AG04449 (cell line): ENCODE data around the gene TAF1B.

Experiments used
- CTCF ChIA-PET: fragments of 350-600 bp; formaldehyde crosslinking; extraction: SDS; loops from one replicate; lab custom pipeline; 2021; ENCODE audit warnings: antibody characterized with exemption; lab: Yijun Ruan, JAX
- POLR2A ChIA-PET: fragments of 400-600, 350-600 bp; formaldehyde crosslinking; extraction: SDS; loops from one replicate; lab custom pipeline; 2020; ENCODE audit warnings: antibody characterized with exemption, inconsistent platforms; lab: Yijun Ruan, JAX
- DNase-seq: peaks from one replicate; pipeline ENCODE4 v3.0.0-alpha.2; 2010; ENCODE audit warnings: low read depth, low spot score
- H3K4me3 ChIP-seq: 2 replicates; pipeline ENCODE4 v1.5.1; 2011; ENCODE audit warnings: low read depth, mild to moderate bottlenecking, control low read depth, low read length
- TF ChIP-seq, protein P1 (sequence below): IDR thresholded peaks from one replicate; pipeline ENCODE4 v1.5.1; 2011; ENCODE audit warnings: mild to moderate bottlenecking, moderate library complexity, low read length, control low read depth, inconsistent platforms; ENCODE audit not compliant: insufficient read depth; ENCODE audit errors: missing control alignments

The TAF1B gene

DNA sequence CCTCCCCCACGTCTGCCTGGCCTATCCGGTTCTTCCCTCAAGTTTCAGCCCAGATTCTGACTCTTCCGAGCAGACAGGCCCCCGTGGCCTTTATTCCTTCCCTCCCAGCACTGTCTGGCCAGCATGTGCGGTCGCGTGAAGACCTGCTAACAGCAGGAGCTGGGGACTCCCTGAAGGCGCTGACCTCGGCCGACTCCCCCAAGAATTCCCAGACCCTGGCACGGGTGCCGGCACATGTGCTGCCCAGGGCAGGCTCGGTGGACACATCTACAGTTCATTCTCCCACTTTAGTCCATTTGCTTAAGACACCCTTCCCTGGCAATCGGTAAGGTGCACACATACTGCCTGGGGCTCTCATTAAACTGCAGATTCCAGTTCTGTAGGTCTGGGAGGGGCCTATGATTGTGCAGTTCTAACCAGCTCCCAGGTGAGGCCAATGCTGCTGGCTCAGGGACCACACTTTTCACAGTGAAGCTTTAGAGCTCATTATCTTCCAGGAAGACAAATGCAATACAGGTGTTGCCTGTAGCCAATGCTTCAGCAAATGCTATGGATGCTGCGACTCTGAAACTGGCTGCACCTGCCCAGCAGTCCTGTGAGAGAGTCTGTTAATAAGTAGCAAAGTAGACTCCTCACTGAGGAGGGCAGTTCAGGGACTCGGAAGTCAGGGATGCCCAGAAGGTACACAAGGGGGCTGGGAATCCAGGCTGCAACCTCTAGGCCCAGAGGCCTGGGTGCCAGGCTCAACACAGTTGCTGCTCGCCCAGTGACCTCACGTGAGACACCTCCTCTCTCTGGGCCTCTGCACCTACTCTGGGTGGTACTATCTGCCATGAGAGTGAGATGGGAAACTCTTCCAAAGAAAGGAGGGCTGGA lies 45.4 kb upstream of the TAF1B start:
- TF ChIP-seq, protein P1, sequence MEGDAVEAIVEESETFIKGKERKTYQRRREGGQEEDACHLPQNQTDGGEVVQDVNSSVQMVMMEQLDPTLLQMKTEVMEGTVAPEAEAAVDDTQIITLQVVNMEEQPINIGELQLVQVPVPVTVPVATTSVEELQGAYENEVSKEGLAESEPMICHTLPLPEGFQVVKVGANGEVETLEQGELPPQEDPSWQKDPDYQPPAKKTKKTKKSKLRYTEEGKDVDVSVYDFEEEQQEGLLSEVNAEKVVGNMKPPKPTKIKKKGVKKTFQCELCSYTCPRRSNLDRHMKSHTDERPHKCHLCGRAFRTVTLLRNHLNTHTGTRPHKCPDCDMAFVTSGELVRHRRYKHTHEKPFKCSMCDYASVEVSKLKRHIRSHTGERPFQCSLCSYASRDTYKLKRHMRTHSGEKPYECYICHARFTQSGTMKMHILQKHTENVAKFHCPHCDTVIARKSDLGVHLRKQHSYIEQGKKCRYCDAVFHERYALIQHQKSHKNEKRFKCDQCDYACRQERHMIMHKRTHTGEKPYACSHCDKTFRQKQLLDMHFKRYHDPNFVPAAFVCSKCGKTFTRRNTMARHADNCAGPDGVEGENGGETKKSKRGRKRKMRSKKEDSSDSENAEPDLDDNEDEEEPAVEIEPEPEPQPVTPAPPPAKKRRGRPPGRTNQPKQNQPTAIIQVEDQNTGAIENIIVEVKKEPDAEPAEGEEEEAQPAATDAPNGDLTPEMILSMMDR: no peak
- no peak overlapping the region for H3K4me3 ChIP-seq
- CTCF ChIA-PET: interaction anchor here (0.9 to 11.0 kb wide), 11 partner anchors 14 to 323 kb away, joined by 3 to 260 read pairs (median 9); partner anchors contain the start of gene KLF11
- no peak for DNase-seq
- POLR2A ChIA-PET: no interaction called here

DNA sequence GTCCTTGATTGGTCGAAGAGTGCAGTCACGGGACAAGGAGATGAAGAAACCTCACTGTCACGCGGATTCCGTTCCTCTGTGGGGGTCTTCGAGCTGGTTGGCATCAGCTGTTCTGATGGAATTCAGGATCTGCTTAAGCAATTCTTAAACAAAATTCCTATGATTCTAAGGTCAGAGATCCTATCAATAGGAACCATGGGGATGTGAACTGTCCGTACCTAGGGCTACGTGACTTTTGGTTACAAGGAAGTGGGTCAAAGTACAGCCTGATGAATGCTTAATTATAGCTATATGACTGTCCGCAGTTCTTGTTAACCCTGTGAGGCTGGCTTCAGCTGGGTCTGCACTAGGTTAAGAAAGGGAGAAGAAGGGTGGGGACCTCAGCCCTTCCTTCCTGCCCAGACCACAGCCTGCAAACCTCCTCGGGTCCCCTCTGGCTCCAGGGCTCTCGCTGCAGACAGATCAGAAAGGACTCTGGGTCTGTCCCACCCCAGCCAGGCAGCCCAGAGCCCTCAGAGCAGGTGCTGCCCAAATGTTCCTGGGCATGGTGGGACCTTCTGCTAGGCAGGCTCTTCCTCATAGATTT lies 44.2 kb upstream of the TAF1B start:
- DNase-seq: no peak
- CTCF ChIA-PET: interaction anchor here (0.5 to 11.0 kb wide), 57 partner anchors 9 to 640 kb away, joined by 3 to 260 read pairs (median 4); partner anchors contain the start of genes KLF11 and TAF1B
- TF ChIP-seq, protein P1: no peak
- H3K4me3 ChIP-seq: no peak overlapping the region
- POLR2A ChIA-PET: interaction anchor here (1.4 kb wide), 1 partner anchor 44 kb away, joined by 4 read pairs; the partner anchor contains the start of gene TAF1B

DNA sequence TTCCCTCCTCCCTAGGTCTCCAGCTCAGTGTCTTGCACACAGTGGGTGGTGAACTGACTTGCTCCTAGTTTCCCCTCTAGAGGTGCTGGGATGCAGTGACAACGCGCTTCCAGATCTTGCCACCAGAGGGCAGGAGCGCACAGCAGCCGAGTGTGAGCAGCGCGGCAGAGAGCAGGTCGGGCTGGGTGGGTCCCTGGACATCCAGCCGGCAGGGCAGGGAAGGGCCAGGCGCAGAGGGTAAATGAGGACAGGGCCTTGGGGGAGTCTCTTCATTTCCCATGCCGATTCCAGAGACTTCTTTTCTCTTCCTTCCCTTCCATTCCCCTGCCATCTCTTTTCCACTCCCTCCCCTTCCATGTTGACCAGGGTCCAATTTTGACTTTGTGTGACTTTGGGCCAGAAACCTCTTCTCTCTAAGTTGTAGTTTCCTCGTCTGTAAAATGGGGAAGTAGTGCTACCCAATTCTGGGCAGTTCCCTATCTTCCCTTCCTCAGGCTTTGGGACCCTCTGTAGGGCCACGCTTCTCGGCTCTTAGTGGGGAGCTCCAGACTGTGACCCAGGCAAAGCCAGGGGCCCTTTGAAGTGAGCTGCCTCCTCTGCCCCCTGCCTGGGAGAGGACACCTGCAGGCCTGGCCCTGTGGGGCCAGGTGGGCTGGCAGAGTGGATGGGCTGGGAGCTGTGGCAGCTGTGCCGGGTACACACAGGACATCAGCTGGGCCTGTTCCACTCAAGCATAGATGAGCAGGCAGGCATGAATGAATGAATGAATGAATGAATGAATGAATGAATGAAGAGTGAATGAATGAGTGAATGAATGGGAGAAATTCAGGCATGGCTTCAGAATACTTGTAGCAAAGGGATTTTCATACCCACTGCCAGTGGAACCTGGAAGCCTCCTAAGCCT lies 43.3 kb upstream of the TAF1B start:
- POLR2A ChIA-PET: interaction anchor here (1.4 kb wide), 1 partner anchor 43 kb away, joined by 4 read pairs; the partner anchor contains the start of gene TAF1B
- DNase-seq: no peak
- no peak overlapping the region for H3K4me3 ChIP-seq
- CTCF ChIA-PET: interaction anchor here (0.5 to 11.0 kb wide), 72 partner anchors 10 to 640 kb away, joined by 3 to 260 read pairs (median 4); partner anchors contain the start of genes KLF11 and TAF1B
- TF ChIP-seq, protein P1: peak; percentile 100

DNA sequence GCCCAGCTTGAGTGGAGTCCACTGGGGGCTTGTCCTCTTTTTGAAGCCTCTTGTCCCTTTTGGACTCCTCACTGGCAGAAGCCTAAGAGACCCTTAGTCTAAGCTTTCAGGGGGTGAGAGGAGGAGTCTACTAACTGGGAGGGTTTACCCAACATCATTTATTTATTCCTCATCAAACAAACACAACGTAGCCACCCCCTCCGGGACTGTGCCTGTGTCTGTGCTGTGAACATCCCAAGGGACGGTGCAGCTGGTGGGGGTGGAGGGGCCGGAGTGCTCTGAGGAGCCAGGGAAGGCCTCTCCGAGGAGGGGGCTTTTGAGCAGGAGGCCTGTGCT lies 42.7 kb upstream of the TAF1B start:
- CTCF ChIA-PET: interaction anchor here (0.7 to 11.0 kb wide), 32 partner anchors 9 to 635 kb away, joined by 3 to 260 read pairs (median 4); partner anchors contain the start of gene KLF11
- H3K4me3 ChIP-seq: no peak overlapping the region
- POLR2A ChIA-PET: interaction anchor here (1.6 kb wide), 1 partner anchor 170 kb away, joined by 5 read pairs; the partner anchor contains the start of gene YWHAQ
- DNase-seq: no peak
- TF ChIP-seq, protein P1: no peak

DNA sequence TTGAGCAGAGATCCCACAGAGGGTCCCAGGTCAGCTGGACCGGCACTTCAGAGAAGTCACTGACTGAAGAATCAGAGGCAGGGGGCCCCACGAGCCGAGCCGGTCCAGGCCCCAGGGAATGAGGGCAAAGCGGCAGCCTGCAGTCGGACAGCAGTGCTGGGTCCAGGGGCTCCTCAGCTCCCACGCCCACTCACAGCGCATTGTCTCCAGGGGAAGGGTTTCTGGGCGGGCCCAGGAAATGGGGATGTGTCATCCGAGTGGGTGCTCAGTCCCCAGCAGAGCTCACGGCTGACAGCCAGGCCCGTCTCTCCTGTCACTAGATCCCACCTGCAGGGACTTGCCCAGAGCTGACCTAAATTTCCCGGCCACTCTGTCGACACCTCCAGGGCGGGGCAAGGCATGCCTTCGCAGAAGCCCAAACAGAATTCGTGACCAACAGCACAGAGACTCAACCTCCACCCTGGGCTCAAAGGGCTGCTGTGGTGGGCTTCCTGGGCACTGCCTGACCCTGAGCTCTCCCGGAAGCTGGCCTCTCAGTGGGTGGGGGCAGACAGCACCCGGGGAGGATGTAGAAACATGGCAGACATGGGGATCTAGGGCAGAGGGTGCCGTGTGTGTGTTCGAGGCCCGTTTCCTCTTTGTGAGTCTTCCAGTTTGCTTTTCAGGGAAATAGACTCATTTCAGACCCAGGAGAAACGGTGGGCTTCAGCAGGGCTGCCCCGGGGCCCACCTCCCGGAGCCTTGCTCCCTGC lies 42.1 kb upstream of the TAF1B start:
- ChIA-PET POLR2A (interaction anchor here (0.6 to 1.6 kb wide), 3 partner anchors 42 to 170 kb away, joined by 4 to 5 read pairs (median 5); partner anchors contain the start of genes TAF1B and YWHAQ), CTCF (interaction anchor here (0.9 to 11.0 kb wide), 23 partner anchors 9 to 634 kb away, joined by 3 to 260 read pairs (median 6); partner anchors contain the start of gene KLF11)
- TF ChIP-seq, protein P1: no peak
- H3K4me3 ChIP-seq: no peak overlapping the region
- no peak for DNase-seq
